HL-60 (cell line): Measurements from ENCODE around the gene TMEM141.

Source experiments
- REST ChIP-seq: IDR thresholded peaks from 2 replicates; pipeline ENCODE4 v1.6.1; 2012; ENCODE audit warnings: low read depth; ENCODE audit not compliant: insufficient replicate concordance
- TF ChIP-seq, protein P1 (sequence below): IDR thresholded peaks from one replicate; pipeline ENCODE4 v1.5.1; 2011; ENCODE audit warnings: low read length, control low read depth, inconsistent platforms; ENCODE audit not compliant: insufficient read depth

GRCh38 chr9:136827794-136828473, 36.8 kb downstream of the TMEM141 start:
- TF ChIP-seq, protein P1, sequence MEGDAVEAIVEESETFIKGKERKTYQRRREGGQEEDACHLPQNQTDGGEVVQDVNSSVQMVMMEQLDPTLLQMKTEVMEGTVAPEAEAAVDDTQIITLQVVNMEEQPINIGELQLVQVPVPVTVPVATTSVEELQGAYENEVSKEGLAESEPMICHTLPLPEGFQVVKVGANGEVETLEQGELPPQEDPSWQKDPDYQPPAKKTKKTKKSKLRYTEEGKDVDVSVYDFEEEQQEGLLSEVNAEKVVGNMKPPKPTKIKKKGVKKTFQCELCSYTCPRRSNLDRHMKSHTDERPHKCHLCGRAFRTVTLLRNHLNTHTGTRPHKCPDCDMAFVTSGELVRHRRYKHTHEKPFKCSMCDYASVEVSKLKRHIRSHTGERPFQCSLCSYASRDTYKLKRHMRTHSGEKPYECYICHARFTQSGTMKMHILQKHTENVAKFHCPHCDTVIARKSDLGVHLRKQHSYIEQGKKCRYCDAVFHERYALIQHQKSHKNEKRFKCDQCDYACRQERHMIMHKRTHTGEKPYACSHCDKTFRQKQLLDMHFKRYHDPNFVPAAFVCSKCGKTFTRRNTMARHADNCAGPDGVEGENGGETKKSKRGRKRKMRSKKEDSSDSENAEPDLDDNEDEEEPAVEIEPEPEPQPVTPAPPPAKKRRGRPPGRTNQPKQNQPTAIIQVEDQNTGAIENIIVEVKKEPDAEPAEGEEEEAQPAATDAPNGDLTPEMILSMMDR = no peak
- no peak for TF ChIP-seq REST
